Measurements from ENCODE around the gene ACOX2. TPM values are rescaled to one million over a fixed set of nuclear protein-coding genes. Genes with fewer than 3 reads are reported as not detected.
A peak's percentile ranks its signal among the peaks of the same experiment; 100 is the strongest.

Gene ACOX2
- total RNA-seq, 1 experiment from 2014 or later, result 12.8 TPM

DNA sequence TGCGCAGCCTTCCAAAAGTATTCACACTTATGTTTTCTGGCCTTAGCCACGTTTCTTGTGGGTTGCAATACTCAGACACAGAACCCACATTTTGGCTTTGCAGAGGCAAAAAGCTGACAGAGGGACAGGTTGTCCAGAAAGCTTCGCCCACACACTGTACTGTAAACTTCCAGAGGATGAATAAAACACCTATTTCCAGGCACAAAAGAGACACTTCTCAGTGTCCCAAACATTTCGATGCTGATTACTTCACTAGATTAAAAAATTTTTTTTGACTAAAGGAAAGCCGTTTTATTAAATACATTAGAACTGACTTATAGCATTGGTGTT, 73.1 kb downstream of the ACOX2 start:
- no peak overlapping the region for H3K9ac ChIP-seq (ENCODE audit: low read length)
- ChIA-PET CTCF (interaction anchor here (1.0 to 1.3 kb wide), 8 partner anchors 8 to 105 kb away, joined by 3 to 6 read pairs (median 4); no protein-coding TSS in a partner anchor), POLR2A (no interaction called here), RAD21 (ENCODE audit: low non-redundant PET in 1 of 2, low total read pairs in 2 of 2, uncharacterized antibody in 2 of 2, unreplicated experiment in 2 of 2) (no interaction called here)
- no peaks in the 10 kb centered on the region for H3K9me2 ChIP-seq (ENCODE audit: insufficient read depth)
- ATAC-seq (no peak), DNase-seq (ENCODE audit: low read depth, low spot score) (no peak)
- no peaks in the 10 kb centered on the region for H3K36me3 ChIP-seq (ENCODE audit: control insufficient read depth in 1 of 2, insufficient read depth in 2 of 2, low read length in 2 of 2)
- H3K27ac ChIP-seq (ENCODE audit: low read depth, low read length), result no peak overlapping the region
- intact Hi-C loops (cut with micrococcal nuclease), result loop anchor here (1.0 kb wide), 1 partner anchor 68 kb away; no protein-coding TSS in a partner anchor
- H3K79me2 ChIP-seq (ENCODE audit: insufficient read depth, low read length), result no peaks in the 10 kb centered on the region
- peak overlapping the region; percentile 59 for H3K4me2 ChIP-seq (ENCODE audit: low read length)
- peaks cover 0 to 12% of the 10 kb centered on the region in 2 experiments; a peak in 3 of 4 replicates for H3K4me1 ChIP-seq (ENCODE audit: control insufficient read depth in 1 of 2, insufficient read depth in 2 of 2, low read length in 2 of 2)
- H4K20me1 ChIP-seq (ENCODE audit: insufficient read depth), result no peaks in the 10 kb centered on the region
- peak; percentile 17 for TF ChIP-seq POLR2A (IDR thresholded peaks at IDR 0.05; ENCODE audit: borderline replicate concordance, extremely low read depth, insufficient read depth, insufficient read length)
- TF ChIP-seq, protein P1, sequence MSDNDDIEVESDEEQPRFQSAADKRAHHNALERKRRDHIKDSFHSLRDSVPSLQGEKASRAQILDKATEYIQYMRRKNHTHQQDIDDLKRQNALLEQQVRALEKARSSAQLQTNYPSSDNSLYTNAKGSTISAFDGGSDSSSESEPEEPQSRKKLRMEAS (IDR thresholded peaks at IDR 0.05), result no peak; the same call in 1 of the 2 replicates
- TF ChIP-seq ZNF274 (IDR thresholded peaks at IDR 0.05; ENCODE audit: low read depth, low read length), result no peak
- TF ChIP-seq EZH2phosphoT487 (IDR thresholded peaks at IDR 0.05; ENCODE audit: borderline replicate concordance), result no peak
- TF ChIP-seq SP1 (IDR thresholded peaks at IDR 0.05; ENCODE audit: low read depth), result 0 out of 2 replicates have a peak, but pooled peaks have one; percentile 5
- no peak for TF ChIP-seq EZH2 (IDR thresholded peaks at IDR 0.05)
- TF ChIP-seq FOSL1 (IDR thresholded peaks at IDR 0.05; ENCODE audit: low read depth), result no peak
- H2AFZ ChIP-seq (ENCODE audit: low read depth, low read length, poor library complexity, severe bottlenecking), result peak overlapping the region; percentile 100
- BruUV-seq (replicated peaks), result no TSS peak
- no peaks in the 10 kb centered on the region for H3K9me3 ChIP-seq (ENCODE audit: control insufficient read depth in 1 of 2, insufficient read depth in 1 of 2, low read depth in 1 of 2, low read length in 2 of 2)
- no peak overlapping the region for H3K4me3 ChIP-seq (replicated peaks in 1 of 2; ENCODE audit: low read depth in 1 of 2, low read length in 2 of 2)
- H3K27me3 ChIP-seq (ENCODE audit: insufficient read depth, low read length), result no peaks in the 10 kb centered on the region

DNA sequence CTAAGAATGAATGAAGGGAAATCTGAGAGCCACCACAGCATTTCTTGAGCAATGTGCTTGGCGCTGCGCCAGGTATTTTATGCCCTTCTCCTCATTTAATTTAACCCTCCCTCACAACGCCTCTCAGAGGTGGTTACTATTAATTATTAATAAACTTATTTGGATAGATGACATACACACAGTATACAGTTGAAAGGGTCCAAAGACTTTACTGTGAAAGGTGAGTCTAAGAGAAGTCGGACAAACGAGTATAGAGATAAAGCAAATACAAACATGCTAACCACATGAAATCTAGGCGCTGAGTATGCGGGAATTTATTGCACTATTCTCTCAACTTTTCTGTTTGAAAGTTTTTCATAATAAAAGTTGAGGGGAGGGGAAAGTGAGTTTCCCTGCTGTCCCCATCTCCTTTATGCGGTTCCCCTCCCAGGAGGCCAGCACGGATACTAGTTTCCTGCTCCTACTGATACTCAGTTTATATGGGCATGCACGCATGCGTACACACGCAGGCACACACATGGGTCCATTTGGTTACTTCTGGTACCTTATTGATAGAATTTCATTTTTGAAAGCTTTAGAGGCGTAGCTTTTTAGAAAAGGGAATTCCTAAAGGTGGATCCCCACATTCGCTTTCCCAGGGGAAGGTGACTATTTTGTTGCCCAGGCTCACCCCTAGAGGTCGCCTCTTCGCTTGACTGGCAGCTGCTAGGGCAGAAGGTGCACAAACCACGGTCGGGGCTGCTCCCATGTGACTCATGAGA, 73.6 kb downstream of the ACOX2 start:
- H3K27ac ChIP-seq (ENCODE audit: low read depth, low read length), result no peak overlapping the region
- no peaks in the 10 kb centered on the region for H4K20me1 ChIP-seq (ENCODE audit: insufficient read depth)
- no TSS peak for BruUV-seq (replicated peaks)
- H3K79me2 ChIP-seq (ENCODE audit: insufficient read depth, low read length), result no peaks in the 10 kb centered on the region
- no peaks in the 10 kb centered on the region for H3K36me3 ChIP-seq (ENCODE audit: control insufficient read depth in 1 of 2, insufficient read depth in 2 of 2, low read length in 2 of 2)
- intact Hi-C loops (cut with micrococcal nuclease), result loop anchor here (1.0 kb wide), 1 partner anchor 69 kb away; no protein-coding TSS in a partner anchor
- H3K27me3 ChIP-seq (ENCODE audit: insufficient read depth, low read length), result no peaks in the 10 kb centered on the region
- DNase-seq (ENCODE audit: low read depth, low spot score) (peak; percentile 76), ATAC-seq (peak; percentile 99)
- H3K4me2 ChIP-seq (ENCODE audit: low read length), result peak overlapping the region; percentile 59
- H3K9ac ChIP-seq (ENCODE audit: low read length), result no peak overlapping the region
- peak overlapping the region; percentile 100 for H2AFZ ChIP-seq (ENCODE audit: low read depth, low read length, poor library complexity, severe bottlenecking)
- no peaks in the 10 kb centered on the region for H3K9me3 ChIP-seq (ENCODE audit: control insufficient read depth in 1 of 2, insufficient read depth in 1 of 2, low read depth in 1 of 2, low read length in 2 of 2)
- H3K4me1 ChIP-seq (ENCODE audit: control insufficient read depth in 1 of 2, insufficient read depth in 2 of 2, low read length in 2 of 2), result peaks cover 0 to 12% of the 10 kb centered on the region in 2 experiments; a peak in 3 of 4 replicates
- no peaks in the 10 kb centered on the region for H3K9me2 ChIP-seq (ENCODE audit: insufficient read depth)
- ChIA-PET CTCF (interaction anchor here (1.0 to 1.3 kb wide), 8 partner anchors 9 to 106 kb away, joined by 3 to 6 read pairs (median 4); no protein-coding TSS in a partner anchor), RAD21 (ENCODE audit: low non-redundant PET in 1 of 2, low total read pairs in 2 of 2, uncharacterized antibody in 2 of 2, unreplicated experiment in 2 of 2) (interaction anchor here in 1 of 2 experiments (0.5 kb wide), 1 partner anchor 276 kb away, joined by 3 read pairs; no protein-coding TSS in a partner anchor), POLR2A (no interaction called here)
- H3K4me3 ChIP-seq (replicated peaks in 1 of 2; ENCODE audit: low read depth in 1 of 2, low read length in 2 of 2), result no peak overlapping the region
- no peak for TF ChIP-seq ZNF274 (IDR thresholded peaks at IDR 0.05; ENCODE audit: low read depth, low read length)
- TF ChIP-seq, protein P2, sequence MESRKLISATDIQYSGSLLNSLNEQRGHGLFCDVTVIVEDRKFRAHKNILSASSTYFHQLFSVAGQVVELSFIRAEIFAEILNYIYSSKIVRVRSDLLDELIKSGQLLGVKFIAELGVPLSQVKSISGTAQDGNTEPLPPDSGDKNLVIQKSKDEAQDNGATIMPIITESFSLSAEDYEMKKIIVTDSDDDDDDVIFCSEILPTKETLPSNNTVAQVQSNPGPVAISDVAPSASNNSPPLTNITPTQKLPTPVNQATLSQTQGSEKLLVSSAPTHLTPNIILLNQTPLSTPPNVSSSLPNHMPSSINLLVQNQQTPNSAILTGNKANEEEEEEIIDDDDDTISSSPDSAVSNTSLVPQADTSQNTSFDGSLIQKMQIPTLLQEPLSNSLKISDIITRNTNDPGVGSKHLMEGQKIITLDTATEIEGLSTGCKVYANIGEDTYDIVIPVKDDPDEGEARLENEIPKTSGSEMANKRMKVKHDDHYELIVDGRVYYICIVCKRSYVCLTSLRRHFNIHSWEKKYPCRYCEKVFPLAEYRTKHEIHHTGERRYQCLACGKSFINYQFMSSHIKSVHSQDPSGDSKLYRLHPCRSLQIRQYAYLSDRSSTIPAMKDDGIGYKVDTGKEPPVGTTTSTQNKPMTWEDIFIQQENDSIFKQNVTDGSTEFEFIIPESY (IDR thresholded peaks at IDR 0.05; ENCODE audit: extremely low read depth, insufficient replicate concordance, low read length), result no peak
- peak; percentile 89 for TF ChIP-seq RAD21 (IDR thresholded peaks at IDR 0.05; ENCODE audit: low read depth)
- TF ChIP-seq, protein P3, sequence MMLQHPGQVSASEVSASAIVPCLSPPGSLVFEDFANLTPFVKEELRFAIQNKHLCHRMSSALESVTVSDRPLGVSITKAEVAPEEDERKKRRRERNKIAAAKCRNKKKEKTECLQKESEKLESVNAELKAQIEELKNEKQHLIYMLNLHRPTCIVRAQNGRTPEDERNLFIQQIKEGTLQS (IDR thresholded peaks at IDR 0.05), result no peak
- TF ChIP-seq SP1 (IDR thresholded peaks at IDR 0.05; ENCODE audit: low read depth), result 0 out of 2 replicates have a peak, but pooled peaks have one; percentile 22
- TF ChIP-seq, protein P4, sequence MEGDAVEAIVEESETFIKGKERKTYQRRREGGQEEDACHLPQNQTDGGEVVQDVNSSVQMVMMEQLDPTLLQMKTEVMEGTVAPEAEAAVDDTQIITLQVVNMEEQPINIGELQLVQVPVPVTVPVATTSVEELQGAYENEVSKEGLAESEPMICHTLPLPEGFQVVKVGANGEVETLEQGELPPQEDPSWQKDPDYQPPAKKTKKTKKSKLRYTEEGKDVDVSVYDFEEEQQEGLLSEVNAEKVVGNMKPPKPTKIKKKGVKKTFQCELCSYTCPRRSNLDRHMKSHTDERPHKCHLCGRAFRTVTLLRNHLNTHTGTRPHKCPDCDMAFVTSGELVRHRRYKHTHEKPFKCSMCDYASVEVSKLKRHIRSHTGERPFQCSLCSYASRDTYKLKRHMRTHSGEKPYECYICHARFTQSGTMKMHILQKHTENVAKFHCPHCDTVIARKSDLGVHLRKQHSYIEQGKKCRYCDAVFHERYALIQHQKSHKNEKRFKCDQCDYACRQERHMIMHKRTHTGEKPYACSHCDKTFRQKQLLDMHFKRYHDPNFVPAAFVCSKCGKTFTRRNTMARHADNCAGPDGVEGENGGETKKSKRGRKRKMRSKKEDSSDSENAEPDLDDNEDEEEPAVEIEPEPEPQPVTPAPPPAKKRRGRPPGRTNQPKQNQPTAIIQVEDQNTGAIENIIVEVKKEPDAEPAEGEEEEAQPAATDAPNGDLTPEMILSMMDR (IDR thresholded peaks at IDR 0.05 in 2 of 3, conservative IDR thresholded peaks at IDR 0.05 in 1 of 3; ENCODE audit: borderline replicate concordance in 1 of 3, insufficient read depth in 1 of 3, low read depth in 2 of 3, low read length in 2 of 3), result peak; percentile 89 to 96 (median 91); a peak in 5 of 6 replicates
- 0 out of 2 replicates have a peak, but pooled peaks have one; percentile 51 for TF ChIP-seq CBX3 (IDR thresholded peaks at IDR 0.05; ENCODE audit: low read depth)
- peak; percentile 21 for TF ChIP-seq YY1 (IDR thresholded peaks at IDR 0.05; ENCODE audit: extremely low read depth, insufficient replicate concordance, low read depth, low read length)
